ENCODE data around the gene AKAP8.
"Not testable (repeated sequence)": the region's sequence is repeated elsewhere in the genome, so short reads cannot be mapped to it uniquely, and the experiment has no call there.

GRCh38 chr19:15335992-15336391, 43.6 kb downstream of the AKAP8 start:
- not testable (repeated sequence) for TF ChIP-seq POLR2A, CTCF (IDR thresholded peaks at IDR 0.05)

Data from thyroid gland (tissue), 4 donors.